Right lobe of liver (tissue), 6 donors: ENCODE results near the gene ATP6V1E1. TPM values are rescaled to one million over a fixed set of nuclear protein-coding genes. Genes with fewer than 3 reads are reported as not detected.

Experiments
- ATAC-seq, 4 donors: fragments of 200-7000 bp; cut with Tn5 transposase; one replicate each; pipeline ENCODE4 v1.9.1; 2020; ENCODE audit warnings: mild to moderate bottlenecking in 4 of 4, moderate library complexity in 4 of 4
- DNase-seq, 3 donors: peaks; one replicate each; pipeline ENCODE4 v3.0.0-alpha.2; 2020
- H3K27ac ChIP-seq, 3 donors: fragments of 200-600 bp; one replicate each; pipeline ENCODE4 v1.8.0; 2022
- H3K27me3 ChIP-seq, 2 donors: fragments of 200-600 bp; one replicate each; pipeline ENCODE4 v1.8.0; 2022
- H3K36me3 ChIP-seq, 4 donors: fragments of 200-600 bp; sonication (generic) in 1 of 4; one replicate each; pipeline versions ENCODE4 v1.5.1 to v1.8.0; 2017 to 2022; ENCODE audit warnings: control low read depth in 1 of 4
- H3K4me1 ChIP-seq, 4 donors: fragments of 200-600 bp; sonication (generic) in 1 of 4; one replicate each; pipeline versions ENCODE4 v1.5.1 to v1.8.0; 2017 to 2022; ENCODE audit warnings: control low read depth in 1 of 4
- H3K4me3 ChIP-seq, 3 donors: fragments of 200-600 bp; one replicate each; pipeline ENCODE4 v1.8.0; 2022
- H3K9me3 ChIP-seq, 4 donors: fragments of 200-600 bp; sonication (generic) in 1 of 4; one replicate each; pipeline versions ENCODE4 v1.5.1 to v1.8.0; 2017 to 2022; ENCODE audit warnings: control low read depth in 1 of 4
- POLR2A ChIP-seq: fragments of 450-650 bp; IDR thresholded peaks from one replicate; pipeline ENCODE4 v1.6.1; 2017; ENCODE audit warnings: antibody characterized with exemption, mild to moderate bottlenecking
- WGBS: methylation state at CpG from one replicate; pipeline ENCODE4 v1.1.6; 2018; ENCODE audit warnings: low coverage, low lambda C conversion rate; ENCODE audit not compliant: insufficient coverage; ENCODE audit errors: missing lambda C conversion rate; 5-methylcytosine and 5-hydroxymethylcytosine counted together
- intact Hi-C, 2 donors: fragments of 100-400 bp; cut with DNase I; formaldehyde crosslinking; loops; one replicate each; pipeline versions ENCODE4 v1.11.2 to v1.14.1; 2022
- total RNA-seq, 6 experiments: library from RNA; depleted of rRNA in 2 of 6; stranded (reverse); fragments of >200 nt in 2 of 6; fragmentation: NEBNext Ultra II Directional in 3 of 6; extraction: Animal tissue kit (Norgen Biotek cat#: 25700) in 3 of 6; gene quantifications; one replicate each; pipeline versions ENCODE4 v1.1.0 to v1.2.4, GENCODE V29; 2016 to 2023
- TF ChIP-seq, protein P1 (sequence below), 4 donors: fragments of 200-600 bp in 3 of 4; fragments of 450-650 bp in 1 of 4; IDR thresholded peaks; one replicate each; pipeline versions ENCODE4 v1.5.1 to v1.8.0; 2016 to 2022; ENCODE audit warnings: antibody characterized with exemption in 4 of 4, mild to moderate bottlenecking in 2 of 4
- donor health status: DM: no; HTN: yes; CAD: no.
- donor health status: DM: no; HTN: no; CAD: no.
- donor health status: DM: no; HTN: no; CAD: no.
- donor health status: DM: no; HTN: yes; CAD: no.
- donor health status: DM: no; HTN: yes; CAD: no.

Gene ATP6V1E1
- total RNA-seq, 6 experiments from 2014 or later: 30.8 to 87.3 (median 44.0) TPM

- Histone ChIP-seq H3K36me3 (peaks cover 3 to 82% (median 38%) of the 10 kb centered on the region in 4 donors), H3K9me3 (no peaks in the 10 kb centered on the region), H3K27me3 (no peaks in the 10 kb centered on the region), H3K4me3 (no peak overlapping the region), H3K27ac (no peak overlapping the region), H3K4me1 (no peaks in the 10 kb centered on the region)
- WGBS: 80% methylated on average over 1 of the region's 10 CpGs
- no peak for TF ChIP-seq POLR2A
- TF ChIP-seq, protein P1, sequence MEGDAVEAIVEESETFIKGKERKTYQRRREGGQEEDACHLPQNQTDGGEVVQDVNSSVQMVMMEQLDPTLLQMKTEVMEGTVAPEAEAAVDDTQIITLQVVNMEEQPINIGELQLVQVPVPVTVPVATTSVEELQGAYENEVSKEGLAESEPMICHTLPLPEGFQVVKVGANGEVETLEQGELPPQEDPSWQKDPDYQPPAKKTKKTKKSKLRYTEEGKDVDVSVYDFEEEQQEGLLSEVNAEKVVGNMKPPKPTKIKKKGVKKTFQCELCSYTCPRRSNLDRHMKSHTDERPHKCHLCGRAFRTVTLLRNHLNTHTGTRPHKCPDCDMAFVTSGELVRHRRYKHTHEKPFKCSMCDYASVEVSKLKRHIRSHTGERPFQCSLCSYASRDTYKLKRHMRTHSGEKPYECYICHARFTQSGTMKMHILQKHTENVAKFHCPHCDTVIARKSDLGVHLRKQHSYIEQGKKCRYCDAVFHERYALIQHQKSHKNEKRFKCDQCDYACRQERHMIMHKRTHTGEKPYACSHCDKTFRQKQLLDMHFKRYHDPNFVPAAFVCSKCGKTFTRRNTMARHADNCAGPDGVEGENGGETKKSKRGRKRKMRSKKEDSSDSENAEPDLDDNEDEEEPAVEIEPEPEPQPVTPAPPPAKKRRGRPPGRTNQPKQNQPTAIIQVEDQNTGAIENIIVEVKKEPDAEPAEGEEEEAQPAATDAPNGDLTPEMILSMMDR (IDR thresholded peaks at IDR 0.05): no peak
- ATAC-seq: peak in 1 of 4 donors; percentile 19
- intact Hi-C loops: no loop called here
- no peak for DNase-seq
Observed at GRCh38 chr22:17589810-17590375, 38.7 kb downstream of the ATP6V1E1 start.

GRCh38 chr22:17588606-17589005, 39.9 kb downstream of the ATP6V1E1 start:
- Histone ChIP-seq H3K4me3 (no peak overlapping the region), H3K9me3 (no peaks in the 10 kb centered on the region), H3K27ac (no peak overlapping the region), H3K27me3 (no peaks in the 10 kb centered on the region), H3K4me1 (no peaks in the 10 kb centered on the region), H3K36me3 (peaks cover 3 to 78% (median 34%) of the 10 kb centered on the region in 4 donors)
- intact Hi-C loops: no loop called here
- DNase-seq (no peak), ATAC-seq (no peak)
- no peak for TF ChIP-seq POLR2A
- TF ChIP-seq, protein P1 (IDR thresholded peaks at IDR 0.05): no peak
- WGBS: 98% methylated on average over 8 of the region's 11 CpGs

GRCh38 chr22:17587629-17588028, 40.9 kb downstream of the ATP6V1E1 start:
- Histone ChIP-seq H3K36me3 (peaks cover 3 to 80% (median 35%) of the 10 kb centered on the region in 4 donors), H3K4me1 (no peaks in the 10 kb centered on the region), H3K27ac (no peak overlapping the region), H3K9me3 (no peaks in the 10 kb centered on the region), H3K4me3 (no peak overlapping the region), H3K27me3 (no peaks in the 10 kb centered on the region)
- WGBS: 86% methylated on average over 6 of the region's 14 CpGs
- ATAC-seq (no peak), DNase-seq (no peak)
- TF ChIP-seq POLR2A: no peak
- TF ChIP-seq, protein P1 (IDR thresholded peaks at IDR 0.05): no peak
- intact Hi-C loops: no loop called here

DNA sequence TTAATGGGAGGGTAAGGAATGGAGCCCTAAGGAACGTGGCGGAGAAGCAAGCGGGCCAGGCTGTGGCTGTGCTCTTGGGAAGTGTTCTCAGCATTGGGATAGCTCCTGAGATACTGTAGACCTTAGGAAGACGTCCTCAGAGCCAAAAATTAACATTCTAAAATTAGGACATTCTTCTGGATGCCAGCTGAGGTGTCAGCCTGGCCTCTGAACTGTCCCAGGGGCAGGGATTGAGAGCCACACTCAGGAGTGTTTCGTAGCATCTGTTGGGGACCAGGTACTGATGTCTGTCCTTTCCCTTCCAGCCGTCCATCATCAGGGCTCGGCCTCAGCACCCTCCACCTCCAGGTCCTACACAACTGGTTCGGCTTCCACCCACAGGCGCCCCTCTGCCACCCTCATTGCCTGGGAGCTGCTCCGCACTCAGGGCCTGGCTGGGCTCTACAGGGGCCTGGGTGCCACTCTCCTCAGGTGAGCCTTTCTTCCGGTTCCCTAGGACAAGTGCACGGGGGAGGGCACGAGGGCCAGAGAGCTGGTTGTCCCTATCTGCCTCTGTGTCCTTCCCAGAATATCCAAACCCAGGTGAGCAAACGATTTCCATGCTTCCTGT, 41.6 kb downstream of the ATP6V1E1 start:
- intact Hi-C loops: no loop called here
- no peak for TF ChIP-seq POLR2A
- TF ChIP-seq, protein P1 (IDR thresholded peaks at IDR 0.05): no peak
- Histone ChIP-seq H3K27ac (no peak overlapping the region), H3K4me3 (no peak overlapping the region), H3K4me1 (no peaks in the 10 kb centered on the region), H3K36me3 (peaks cover 3 to 79% (median 32%) of the 10 kb centered on the region in 4 donors), H3K9me3 (no peaks in the 10 kb centered on the region), H3K27me3 (no peaks in the 10 kb centered on the region)
- ATAC-seq (peak in 2 of 4 donors; percentile 11 to 18), DNase-seq (no peak)
- 100% methylated on average over 3 of the region's 14 CpGs for WGBS
